ENCODE results near the gene TBC1D10B.

Gene TBC1D10B

DNA sequence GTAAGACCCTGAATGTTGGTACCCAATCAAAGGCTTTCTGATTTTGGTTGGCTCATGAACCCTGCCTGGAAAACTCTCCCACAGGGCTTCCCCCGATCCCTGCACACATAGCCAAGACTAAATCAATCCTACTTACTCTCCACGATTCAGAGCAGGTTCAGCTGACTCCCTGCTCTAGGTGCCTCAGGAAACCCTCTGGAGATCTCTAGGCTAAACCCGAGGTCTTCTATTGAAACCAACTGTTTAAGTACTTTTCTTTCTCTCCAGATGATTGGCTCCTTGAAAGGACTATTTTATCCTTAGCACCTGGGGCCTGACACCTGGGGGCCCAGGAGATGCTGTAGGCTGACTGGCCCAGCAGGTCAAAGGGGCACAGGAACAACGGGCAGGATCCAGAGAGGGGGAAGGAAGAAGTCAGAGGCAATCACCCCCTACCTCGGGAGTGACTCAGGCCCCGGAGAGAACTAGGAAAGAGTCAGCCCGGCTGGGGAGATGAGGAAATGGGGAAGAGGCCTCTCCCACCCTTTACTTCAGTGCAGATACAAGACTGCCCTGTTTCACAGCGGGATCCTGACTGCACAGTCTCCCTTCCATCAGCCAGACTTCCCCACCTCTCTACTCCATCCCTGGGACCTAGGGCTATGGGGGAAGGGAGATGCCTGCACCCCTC is 2.0 kb downstream of the TBC1D10B start:
- TF ChIP-seq, protein P1, sequence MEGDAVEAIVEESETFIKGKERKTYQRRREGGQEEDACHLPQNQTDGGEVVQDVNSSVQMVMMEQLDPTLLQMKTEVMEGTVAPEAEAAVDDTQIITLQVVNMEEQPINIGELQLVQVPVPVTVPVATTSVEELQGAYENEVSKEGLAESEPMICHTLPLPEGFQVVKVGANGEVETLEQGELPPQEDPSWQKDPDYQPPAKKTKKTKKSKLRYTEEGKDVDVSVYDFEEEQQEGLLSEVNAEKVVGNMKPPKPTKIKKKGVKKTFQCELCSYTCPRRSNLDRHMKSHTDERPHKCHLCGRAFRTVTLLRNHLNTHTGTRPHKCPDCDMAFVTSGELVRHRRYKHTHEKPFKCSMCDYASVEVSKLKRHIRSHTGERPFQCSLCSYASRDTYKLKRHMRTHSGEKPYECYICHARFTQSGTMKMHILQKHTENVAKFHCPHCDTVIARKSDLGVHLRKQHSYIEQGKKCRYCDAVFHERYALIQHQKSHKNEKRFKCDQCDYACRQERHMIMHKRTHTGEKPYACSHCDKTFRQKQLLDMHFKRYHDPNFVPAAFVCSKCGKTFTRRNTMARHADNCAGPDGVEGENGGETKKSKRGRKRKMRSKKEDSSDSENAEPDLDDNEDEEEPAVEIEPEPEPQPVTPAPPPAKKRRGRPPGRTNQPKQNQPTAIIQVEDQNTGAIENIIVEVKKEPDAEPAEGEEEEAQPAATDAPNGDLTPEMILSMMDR (IDR thresholded peaks at IDR 0.05) = no peak

DNA sequence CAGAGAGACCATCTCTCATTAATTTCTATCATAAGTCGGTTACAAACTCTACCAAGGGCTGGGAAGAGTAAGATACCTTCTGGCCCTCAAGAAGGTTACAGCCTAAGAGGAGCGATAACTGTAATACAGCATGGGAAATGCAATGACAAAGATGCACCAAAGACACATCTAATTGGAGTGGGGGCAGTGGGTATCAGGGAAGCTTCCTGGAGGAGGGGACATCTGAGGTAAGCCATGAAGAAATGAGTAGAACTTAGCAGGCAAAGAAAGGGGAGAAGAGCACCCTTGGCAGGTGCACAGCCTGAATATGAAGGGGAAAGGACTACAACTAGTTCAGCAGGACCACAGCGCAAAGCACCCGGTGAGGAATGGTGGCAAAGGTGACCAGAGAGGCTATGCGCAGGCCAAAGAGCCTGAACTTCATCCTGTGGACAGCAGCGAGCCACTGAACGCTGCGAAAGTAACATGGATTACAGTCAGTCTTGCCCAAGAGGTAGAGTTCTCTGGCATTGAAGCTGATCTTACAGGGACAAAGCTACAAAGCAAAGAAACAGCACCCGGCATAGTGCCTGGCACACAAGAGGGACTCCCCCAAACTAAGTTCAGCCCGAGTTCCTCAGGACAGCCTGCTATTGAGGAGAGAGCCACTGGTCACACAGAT is 2.8 kb downstream of the TBC1D10B start:
- TF ChIP-seq, protein P1 (IDR thresholded peaks at IDR 0.05) = no peak

DNA sequence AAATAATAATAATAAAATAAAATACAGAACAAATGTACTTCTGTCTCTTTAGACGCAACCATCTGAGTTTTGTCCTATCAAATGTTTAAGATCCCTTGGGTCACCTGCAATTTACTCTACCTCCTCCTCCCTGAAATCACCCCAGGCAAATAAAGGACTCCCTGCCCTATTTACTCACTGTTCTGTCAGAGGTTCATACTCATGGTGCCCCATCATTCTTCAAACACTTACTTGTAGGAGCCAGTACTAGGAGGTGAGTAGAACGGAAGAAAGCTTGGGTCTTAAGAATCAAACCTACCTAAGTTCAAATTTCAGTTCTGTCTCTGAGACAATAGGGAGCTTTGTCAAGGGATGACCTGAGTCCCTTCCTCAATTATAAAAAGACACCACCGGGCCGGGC is 3.8 kb downstream of the TBC1D10B start:
- TF ChIP-seq, protein P1 (IDR thresholded peaks at IDR 0.05) = no peak

DNA sequence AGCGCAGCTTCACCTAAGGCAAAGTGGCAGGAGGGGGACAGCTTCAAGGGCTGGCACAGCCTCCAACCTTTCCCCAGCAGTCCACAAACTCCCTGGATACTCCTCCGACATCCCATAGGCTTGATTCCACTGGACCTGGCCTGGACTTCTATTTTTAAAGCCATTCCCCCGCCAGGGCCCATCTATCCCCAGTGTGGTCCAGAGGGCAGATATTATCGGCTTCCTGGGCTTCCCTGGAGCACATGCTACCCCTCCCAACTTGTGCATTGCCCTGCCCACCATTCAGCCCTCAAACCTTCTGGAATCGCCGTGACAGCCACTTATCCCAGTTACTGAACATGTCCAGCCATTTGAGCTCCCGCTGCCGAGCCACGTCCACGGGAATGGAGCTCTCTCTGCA is 5.1 kb downstream of the TBC1D10B start:
- TF ChIP-seq, protein P1 (IDR thresholded peaks at IDR 0.05) = no peak

DNA sequence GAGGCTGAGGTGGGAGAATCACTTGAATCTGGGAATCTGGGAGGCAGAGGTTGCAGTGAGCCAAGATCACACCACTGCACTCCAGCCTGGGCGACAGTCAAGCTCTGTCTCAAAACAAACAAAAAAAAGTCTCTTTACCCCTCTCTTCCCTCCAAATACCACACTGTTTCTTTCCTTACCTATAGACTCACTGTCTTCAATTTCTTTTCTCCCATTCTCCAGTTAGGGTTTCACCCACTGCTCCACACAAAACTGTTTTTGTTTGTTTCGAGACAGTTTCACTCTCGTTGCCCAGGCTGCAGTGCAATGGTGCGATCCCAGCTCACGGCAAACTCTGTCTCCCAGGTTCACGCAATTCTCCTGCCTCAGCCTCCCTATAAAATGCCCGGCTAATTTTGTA is 9.1 kb downstream of the TBC1D10B start:
- TF ChIP-seq, protein P1 (IDR thresholded peaks at IDR 0.05) = no peak

DNA sequence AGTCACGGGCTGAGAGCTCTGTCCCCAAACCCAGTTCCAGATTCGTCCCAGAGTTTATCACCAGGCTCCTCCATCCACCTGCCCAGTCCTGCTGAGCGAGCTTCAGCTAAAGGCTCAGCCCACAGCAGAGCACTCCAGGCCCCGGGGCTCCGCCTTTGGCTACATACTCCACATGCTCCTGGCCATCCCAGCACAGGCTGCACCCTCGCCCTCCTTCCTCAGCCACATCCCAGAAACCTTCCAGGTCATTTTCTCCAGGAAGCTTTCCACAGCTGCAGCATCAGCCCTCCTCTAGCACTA is 10.5 kb downstream of the TBC1D10B start:
- TF ChIP-seq, protein P1 (IDR thresholded peaks at IDR 0.05) = no peak

DNA sequence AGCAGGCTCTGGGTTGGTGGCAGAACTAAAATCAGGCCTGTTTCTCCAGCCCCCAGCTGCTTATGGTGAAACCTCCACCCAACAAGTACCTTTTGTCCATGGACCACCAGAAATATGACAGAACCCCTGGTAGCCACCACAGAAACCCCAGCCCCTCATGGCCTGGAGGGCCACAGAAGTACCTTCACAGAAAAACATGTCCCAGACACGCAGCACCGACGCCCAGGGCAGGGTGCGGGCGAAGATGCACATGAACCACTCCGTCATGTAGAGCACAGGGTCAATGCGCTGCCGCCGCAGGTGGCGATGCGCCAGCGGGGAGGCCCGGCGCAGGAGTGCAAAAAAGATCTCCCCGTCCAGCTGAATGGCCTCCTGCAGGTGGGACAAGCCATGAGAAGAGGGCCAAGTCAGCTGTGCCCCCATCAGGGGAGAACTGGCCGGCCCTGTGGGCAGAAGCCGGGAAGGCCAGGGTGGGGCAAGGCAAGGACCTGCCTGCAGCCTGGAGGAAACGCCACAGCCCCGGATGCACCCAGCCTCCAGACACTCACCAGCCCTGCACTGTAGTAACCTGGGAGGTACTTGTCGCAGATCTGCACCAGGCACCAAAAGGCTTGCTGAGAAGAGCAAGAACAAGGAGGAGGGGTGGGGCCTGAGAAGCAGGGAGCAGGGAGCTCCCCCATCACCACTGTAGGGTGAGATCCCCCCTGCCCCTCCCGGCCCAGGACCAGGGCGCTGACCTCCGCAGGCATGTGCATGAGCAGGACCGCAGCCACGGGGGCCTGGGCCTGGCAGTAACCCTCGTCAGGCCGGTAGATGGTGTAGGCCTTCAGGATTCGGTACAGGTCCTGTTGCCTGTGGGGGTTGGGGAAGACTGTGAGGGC is 11.1 kb downstream of the TBC1D10B start:
- TF ChIP-seq, protein P1 (IDR thresholded peaks at IDR 0.05) = no peak
